Measurements from ENCODE around the gene PLXNC1.

The PLXNC1 gene

DNA sequence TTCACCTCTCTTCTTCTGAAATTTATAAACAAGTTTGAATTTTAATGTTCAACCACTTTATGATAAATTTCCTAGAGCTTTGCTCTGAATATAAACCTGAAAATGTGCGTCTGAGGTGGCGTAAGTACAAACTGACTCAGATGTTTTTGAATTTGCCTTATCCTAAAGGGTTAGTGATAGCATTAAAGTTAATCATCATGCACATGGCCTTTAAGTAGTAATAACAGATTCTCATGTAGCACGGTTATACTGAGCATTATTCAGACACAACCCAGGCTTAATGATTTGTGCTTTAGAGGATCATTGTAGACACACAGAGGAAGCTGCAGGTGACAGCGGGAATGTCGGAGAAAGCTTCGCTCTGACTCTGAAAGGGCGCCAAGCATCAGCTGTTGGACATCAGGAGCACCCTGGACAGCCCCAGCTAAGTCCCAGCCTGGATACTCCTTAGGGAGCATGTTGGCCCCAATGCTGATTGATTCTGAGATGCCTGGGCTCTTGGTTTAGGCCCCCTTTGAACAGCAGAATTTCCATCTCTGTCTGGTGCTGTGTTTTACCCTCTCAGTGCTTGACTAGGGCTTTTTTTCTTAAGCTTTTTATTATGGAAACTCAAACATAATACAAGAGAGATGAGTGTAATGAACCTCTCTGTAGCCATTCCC, 91.1 kb downstream of the PLXNC1 start:
- DNase-seq (ENCODE audit: low spot score): no peak

DNA sequence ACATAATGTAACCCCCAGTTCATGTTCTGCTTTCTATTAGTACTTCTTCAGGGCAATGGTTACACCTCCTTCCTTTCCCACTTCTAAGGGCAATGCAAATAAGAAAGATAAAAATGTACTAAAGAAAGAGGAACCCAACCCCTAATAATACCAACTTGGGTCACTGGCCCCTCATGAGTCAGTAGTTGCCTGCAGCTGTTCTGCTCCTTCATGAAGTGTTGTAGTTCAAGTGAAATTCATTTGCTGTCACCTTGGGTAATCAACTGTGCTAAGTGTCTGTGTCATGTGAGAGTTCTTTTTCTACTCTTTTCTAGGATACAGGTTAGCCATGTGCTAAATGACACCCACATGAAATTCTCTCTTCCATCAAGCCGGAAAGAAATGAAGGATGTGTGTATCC, 91.8 kb downstream of the PLXNC1 start:
- DNase-seq (ENCODE audit: low spot score): peak; percentile 92

DNA sequence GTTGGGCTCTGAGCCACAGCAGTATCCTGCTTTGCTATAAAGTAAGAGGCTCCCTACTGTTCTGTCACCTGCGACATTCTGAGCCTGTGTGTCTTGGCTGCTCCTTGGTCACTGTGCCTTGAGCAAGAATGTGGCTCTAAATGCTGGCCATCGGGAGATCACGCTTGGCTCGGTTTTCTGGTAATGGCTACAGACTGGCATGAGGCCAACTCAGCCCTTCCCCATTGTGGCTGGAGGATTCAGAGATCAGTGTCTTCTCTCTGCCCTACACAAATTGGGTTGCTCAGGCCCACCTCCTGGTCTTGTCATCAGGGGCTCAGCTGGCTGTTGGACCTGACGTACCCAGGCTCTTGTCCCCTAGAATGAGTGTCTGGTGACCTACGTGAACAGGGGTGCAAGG, 94.5 kb downstream of the PLXNC1 start:
- no peak for DNase-seq (ENCODE audit: low spot score)

DNA sequence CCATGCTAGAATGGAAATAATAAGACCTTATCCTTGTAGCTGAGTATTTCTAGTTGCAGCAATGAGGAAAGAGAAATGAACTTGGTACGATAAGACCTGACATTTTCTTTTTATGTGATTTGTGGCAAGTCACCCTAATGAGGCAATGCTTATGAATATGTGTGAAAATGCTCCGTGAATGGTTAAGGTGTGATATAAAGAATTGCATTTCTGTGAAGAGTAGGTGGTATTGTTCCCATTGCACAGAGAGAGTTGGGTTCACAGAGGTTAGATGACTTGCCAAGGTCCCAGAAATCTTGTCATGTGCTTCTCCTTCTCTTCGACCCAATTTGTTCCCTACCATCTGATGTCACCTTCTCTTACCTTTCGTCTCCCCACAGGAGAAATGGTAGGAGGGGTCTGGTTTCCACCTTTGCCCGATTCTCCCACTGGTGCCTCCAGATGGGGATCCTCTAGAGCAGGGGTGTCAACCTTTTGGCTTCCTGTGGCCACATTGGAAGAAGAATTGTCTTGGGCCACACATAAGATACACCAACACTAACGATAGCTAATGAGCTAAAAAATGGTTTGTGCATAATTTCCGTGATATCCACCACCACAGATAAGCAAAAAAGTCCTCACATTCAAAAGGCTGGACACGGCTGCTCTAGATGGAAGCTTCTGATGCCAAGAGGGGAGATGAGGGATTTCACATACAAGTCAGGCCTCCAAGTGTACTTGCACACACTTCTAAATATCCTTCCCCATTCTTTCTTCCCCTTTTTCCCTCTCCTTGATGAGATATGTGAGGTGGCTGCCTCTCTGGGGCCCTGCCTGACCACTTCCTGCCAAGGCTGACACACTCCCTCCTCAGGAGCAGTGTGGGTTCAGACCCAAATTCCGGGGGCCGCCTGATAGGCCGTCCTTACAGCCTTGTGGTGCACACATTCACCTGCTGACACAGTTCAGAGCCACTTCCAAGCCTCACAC, 96.1 kb downstream of the PLXNC1 start:
- peak; percentile 26 for DNase-seq (ENCODE audit: low spot score)

DNA sequence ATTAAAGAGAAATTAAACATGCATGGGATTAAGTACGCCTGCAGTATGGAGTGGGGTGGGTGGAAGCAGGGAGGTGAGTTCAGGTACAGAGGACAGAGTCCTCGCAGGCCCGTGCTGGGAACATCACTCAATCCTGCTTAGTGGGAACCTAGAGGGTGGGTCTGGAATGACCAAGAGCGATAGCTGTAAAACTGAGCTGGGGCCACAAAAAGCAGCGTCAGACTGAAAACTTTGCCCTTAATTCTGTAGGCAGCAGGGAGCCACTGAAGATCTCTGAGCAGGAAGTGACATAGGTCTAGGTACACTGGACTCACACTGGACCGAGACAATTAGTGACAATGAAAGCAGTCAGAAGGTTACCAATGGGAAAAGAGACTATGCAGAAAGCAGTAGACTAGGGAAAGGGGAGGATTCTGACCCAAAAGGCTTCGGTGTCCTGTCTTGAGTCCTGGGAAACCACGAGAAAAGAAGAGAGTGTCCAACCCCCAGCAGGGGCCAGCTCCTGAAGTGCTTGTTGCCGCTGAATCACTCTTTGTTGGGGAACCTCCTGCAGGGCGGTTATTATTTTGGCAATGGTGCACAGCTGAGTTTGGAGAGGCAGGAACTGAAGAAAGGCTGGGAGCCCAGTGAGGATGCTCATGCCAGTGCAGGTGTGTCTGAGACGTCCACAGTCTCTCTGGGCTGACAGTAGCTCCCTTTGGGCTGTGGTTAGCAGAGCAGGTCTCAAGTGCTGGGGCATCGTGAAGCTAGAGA, 97.4 kb downstream of the PLXNC1 start:
- DNase-seq (ENCODE audit: low spot score): no peak

DNA sequence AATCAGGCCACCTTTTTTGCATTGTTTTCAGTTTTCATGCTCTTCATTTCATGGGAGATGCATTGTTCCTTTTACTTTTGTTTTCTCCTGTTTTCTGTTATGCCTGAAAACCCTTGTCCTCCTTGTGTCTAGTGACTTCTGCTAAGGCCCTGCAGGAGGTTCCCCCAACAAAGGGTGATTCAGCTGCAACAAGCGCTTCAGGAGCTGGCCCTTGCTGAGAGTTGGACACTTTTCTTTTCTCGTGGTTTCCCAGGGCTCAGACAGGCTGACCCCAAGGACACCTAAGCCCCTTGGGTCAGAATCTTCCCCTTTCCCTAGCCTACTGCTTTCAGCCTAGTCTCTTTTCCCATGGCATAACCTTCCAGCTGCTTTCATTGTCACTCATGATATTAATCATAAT, 98.9 kb downstream of the PLXNC1 start:
- DNase-seq (ENCODE audit: low spot score): no peak

DNA sequence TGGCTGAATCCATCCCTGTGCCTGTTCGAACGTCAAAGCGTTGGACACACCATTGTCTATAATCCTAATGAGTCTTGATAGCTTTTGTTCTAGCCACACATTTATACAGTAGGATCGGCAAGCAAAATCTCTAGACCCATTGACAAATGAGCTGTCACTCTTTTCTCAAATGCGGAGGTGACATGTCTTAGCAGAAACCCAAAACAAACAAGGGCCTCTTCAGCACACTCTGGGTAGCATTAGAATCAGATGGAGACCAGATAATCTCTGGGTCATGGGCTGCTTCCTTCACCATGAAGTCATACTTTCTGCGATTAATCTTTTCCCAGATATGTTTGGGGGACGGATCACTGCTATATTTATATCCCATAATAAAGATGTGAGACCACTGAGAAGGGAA, 100.2 kb downstream of the PLXNC1 start:
- DNase-seq (ENCODE audit: low spot score): no peak

DNA sequence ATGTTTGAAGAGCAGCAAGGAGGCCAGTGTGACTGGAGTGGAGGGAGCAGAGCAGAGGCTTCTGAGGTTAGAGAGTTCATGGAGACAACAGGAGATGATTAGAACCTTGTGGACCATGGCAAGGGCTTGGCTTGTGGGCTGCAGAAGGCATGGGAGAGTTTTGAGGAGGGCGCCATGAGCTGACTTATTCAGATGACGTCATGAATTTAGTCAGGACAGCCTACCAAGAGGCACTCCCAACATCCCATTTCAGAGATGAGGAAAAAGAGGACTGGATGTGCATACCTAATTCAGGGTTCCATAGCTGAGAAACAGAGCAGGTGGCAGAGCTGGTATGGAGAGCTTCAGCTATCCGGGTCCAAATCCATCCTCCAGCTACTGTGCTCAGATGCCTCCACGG, 101.8 kb downstream of the PLXNC1 start:
- DNase-seq (ENCODE audit: low spot score): no peak

DNA sequence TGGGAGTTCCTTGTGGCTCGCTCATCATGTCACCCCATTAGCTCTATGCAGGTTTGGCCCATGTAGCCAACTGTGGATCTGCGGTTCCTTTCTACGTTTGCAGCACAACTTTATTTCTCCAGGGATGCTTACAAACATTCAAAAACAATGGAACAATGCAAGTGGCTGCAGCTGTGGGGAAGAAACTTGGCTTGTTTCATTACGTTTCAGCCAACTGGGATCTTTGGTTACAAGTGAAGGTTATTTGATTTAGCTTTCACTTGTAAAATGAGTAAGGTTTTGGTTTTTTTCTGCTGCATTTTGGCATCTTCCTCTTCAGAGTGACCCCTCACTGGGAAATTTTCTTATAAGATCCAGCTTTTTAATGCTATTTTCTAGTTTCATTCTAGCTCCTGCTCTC, 105.9 kb downstream of the PLXNC1 start:
- no peak for DNase-seq (ENCODE audit: low spot score)

DNA sequence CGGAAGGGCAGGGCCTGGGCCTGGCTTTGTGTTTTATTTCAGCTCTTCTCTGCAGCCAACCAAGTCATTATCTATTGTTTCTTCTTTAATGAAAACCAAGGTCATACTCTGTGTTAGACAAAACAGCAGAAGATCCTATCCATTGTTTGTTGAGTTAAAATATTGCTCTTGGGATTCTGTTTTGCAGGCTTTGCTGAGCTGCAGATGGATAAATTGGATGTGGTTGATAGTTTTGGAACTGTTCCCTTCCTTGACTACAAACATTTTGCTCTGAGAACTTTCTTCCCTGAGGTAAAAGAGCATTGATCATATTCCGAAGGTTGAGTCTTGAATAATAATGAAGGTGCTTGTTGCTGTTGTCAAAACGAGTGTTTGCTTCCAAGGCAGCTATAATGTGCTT, 106.6 kb downstream of the PLXNC1 start:
- DNase-seq (ENCODE audit: low spot score): no peak

DNA sequence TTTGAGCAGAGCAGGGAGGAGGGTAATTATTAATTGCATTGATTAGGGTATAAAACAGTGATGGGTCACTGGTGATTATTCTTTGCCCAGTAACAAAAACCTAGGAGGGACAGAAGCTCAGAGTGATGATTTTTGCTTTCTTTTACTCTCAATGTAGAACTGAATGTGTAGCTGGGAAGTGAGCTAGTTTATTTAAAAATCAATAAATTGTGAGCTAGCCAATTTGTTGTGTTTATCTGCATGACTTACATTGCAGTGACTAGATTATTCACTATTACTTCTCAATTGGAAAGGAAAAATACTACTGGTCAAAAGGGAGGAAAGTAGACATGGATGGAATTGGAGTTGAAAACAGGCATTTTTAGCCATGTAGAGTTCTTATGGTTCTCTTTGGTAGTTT, 107.1 kb downstream of the PLXNC1 start:
- no peak for DNase-seq (ENCODE audit: low spot score)

DNA sequence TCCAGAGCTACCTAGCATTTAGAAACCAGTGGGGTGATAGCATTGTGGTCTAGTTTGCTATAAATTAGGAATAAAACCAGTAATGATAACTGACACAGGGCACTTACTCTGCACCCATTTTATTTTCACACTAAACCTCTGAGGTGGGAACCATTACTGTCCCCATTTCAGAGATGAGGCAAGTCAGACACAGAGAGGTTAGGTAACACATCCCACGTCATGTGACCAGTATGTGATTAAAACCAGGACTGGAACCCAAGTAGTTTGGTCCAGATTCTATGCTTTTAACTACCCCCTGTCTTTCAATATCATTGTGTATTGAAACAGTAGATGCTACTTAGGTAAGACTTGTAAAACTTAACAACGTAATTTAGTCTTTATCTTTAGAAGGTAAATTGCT, 110.2 kb downstream of the PLXNC1 start:
- DNase-seq (ENCODE audit: low spot score): no peak

DNA sequence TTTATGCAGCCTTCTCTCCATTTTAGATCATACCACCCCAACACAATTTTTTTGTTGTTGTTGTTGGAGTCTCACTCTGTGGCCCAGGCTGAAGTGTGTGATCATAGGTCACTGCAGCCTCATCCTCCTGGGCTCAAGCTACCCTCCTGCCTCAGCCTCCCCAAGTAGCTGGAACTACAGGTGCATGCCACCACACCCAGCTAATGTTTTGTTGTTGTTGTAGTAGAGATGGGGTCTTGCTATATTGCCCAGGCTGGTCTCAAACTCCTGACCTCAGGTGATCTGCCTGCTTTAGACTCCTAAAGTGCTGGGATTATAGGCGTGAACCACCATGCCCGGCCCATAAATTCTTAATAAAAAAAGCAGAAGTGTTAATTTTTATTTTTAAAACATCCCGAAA, 111.6 kb downstream of the PLXNC1 start:
- no peak for DNase-seq (ENCODE audit: low spot score)

DNA sequence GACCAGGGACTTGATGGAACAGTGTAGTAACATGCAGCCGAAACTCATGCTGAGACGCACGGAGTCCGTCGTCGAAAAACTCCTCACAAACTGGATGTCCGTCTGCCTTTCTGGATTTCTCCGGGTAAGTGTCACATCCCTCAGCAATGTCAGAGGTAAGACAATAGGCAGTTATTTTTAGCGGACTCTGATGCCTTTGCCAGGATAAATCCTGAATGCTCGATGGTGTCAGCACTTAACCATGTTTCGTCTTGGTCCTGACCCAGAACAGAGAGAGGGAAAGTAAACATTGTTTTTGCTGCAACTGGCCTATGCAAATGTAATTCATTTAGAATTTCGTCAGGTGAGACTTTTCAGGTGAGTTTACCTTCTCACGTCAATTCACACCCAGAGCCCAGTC, 112.3 kb downstream of the PLXNC1 start:
- DNase-seq (ENCODE audit: low spot score): no peak

DNA sequence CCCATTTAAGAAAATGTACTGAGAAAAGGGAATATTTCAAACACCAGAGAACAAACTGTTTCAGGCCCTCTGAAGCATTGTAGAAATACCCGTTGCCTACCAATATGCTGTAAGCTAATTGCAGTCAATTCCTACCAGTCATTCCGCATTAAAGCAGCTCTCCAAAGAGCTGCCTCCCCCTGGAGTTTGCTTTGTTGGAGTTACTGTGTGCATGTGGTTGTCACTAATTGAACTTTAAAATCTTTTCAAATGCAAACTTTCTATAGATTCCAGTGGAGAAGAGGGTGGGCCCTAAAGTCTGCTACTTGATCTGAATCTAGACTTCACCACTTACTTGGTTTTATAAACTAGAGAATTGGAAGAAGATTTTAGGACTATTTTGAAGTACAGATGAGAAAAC, 112.7 kb downstream of the PLXNC1 start:
- DNase-seq (ENCODE audit: low spot score): no peak

DNA sequence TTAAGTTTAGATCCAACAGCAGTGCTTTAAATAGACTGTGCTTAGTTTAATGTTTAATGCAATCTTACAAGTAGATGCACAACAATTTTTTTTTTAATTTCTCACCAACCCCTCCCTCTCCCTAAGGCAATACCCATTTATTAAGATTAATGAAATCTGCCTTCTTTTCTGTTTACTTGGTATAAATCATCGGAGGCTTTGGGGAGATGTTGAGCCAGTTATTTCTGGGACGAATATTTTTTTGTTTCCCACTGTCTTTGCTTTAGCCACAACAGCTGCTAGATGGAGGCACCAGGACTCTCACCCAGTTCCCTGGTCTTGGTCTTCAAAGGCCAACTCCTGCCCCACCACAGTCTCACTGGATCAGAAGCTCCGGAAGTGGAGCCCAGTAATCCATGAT, 113.4 kb downstream of the PLXNC1 start:
- no peak for DNase-seq (ENCODE audit: low spot score)

DNA sequence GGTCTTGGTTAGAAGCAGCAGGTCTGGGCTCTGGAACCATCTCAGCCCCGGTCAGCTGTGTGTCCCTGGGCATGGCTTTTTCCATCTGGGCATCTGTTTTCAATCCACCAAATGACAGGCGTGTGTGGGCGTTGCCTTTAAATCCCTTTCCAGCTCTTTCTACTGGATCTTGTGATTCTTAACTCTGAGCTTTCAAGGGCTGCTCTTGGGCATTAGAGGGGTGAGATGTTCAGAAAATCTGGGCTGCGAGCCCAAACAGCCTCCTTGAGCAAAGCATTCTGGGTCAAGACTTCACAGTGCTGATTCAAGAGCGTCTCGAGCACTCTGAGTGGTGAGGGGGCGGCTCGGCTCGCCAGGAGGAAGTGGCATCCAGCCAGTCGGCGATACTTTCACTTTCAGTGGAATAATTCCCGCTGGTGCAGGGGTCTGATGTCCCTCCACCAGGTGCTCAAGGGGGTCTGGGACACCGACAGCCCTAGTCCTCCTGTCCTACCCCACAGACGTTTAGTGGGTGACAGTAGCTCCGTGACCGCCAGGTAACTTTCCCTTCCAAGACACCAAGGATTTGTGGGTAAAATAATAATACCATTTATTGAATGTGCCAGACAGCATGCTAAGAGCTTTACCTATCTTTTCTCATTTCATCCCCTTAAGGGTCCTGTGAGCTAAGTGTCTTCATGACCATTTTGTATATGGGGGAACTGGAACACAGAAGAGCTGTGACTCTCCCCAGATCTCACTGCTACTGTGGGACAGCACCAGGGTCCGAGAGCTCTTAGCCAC, 114.0 kb downstream of the PLXNC1 start:
- peak; percentile 74 for DNase-seq (ENCODE audit: low spot score)

DNA sequence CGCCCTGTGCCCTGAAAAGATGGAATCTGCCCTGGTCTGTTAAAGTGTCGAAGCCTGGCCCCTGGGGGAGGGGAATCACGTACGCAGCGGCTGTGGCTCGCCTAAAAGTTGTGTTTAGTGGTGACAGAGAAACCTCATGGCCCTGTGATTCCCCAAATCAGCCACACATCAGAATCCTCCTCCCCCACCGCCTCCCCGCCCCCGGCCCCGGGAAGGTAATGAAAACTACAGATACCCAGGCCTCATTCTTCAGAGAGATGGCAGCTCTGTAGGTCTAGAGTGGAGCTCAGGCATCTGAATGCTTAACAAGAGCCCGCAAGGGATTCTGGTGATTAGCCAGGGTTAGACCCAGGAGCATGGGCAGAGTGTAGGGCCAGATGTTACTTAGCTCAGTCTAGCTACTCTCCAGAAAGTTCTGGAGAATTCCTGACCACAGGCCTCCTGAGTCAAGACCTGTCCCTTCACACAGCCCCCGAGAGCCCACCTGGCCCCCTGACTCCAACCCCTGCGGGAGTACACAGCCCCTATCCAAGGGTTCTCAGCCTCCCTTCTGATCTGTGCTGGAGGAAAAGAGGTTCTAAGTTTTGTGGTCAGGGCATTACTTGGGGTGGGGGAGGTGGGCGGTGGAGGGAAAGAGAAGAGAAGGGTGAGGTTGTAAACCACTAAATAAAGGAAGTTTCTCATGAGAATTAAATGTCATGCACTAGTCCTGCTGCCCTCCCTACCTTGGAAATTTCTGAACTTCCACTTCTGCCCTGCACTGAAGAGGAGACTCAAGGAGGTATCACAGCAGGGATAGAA, 114.8 kb downstream of the PLXNC1 start:
- DNase-seq (ENCODE audit: low spot score): peak; percentile 21

DNA sequence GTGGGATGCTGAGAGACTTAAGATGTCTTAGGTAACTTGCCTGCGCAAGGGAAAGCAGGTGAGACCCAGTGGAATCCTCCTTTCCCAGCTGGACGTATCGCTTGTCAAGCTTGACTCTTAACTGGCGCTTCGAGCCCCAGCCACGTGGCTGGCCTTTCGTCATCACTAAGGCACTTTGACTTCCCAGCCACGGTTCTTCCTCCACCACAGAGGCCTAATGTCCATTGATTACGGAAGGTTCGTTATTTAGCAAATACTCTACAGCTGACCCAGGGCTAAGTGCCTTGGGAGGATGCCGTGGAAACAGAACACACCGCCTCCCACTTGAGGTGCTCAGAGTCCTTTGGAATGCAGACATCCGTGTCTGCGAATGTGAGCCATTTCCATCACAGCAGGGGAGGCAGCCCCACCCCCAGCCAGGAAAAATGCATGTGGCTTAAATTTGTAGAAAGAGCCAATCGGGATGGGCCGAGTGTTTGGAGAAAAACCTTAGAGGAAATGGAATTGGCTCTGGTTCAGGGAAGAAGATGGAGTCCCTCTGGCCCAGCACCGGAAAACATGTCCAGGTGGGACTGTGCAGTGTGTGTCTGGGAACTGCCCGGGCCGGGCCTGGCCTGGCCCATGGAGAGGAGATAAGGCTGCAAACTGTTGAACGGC, 115.7 kb downstream of the PLXNC1 start:
- DNase-seq (ENCODE audit: low spot score): no peak

DNA sequence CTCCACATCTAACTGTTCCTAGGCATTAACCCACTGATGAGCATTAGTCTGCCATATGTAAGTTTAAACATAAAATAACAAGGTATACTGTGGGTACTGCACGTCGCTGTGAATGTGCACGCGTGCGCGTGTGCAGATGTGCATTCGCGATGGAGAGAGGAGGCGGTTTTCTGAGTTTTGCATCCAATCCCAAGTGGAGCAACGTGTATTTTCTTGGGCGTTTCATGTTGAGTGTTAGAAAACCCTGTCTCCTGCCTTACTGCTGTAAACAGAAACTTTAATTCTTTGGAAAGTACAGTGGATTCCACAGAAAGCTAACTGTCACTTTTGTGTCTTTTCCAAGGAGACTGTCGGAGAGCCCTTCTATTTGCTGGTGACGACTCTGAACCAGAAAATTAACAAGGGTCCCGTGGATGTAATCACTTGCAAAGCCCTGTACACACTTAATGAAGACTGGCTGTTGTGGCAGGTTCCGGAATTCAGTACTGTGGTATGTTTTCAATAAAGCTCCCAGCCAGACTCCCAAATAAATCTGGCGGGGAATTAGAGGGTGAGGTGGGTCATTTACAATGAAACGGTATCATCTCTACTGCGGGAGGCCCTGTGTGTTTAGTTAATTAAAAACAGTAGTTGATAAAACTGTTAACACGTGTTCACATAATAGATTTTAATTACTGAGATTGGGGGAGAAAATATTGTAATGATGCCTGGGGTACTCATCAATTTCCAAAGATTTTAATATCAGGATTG, 116.5 kb downstream of the PLXNC1 start:
- DNase-seq (ENCODE audit: low spot score): no peak

Data from NAMALWA (cell line).